Measurements from ENCODE around the gene RNF212B.

Gene RNF212B

GRCh38 chr14:23296012-23296777, 58.5 kb downstream of the RNF212B start:
- no peak for DNase-seq (ENCODE audit: low read depth, low spot score)

GRCh38 chr14:23297096-23297495, 59.4 kb downstream of the RNF212B start:
- DNase-seq (ENCODE audit: low read depth, low spot score), result no peak

DNA sequence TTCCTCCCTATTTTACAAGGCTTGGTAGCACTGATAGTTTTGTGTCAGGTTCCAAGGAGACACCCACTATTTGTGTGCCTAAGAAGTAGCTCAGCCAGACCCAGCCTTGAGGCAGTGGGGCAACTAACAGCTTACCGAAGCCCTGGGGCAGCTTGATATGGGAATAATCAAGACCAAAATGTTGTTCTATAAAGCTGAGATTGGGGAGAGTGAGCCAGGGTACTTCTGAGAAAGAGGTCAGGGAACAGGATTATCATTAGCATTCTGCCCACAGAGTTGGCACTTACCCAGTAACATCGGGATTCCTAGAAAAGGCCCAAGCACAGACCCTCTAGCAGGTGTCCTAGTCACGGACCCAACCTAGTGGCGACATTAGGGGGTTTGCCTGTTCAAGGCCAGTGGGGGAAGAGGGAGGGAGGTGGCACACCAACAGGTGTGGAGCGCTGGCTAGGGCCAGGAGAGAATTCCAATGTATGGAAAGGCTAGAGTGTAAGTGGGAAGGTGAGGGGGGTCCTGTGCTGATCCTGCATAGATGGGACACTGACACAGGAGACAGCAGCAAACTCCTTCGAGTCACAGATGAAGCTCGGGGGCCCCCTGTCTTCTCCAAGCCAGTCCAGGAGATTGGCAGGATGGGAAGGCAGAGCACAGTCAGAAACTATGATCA, 60.0 kb downstream of the RNF212B start:
- no peak for DNase-seq (ENCODE audit: low read depth, low spot score)

DNA sequence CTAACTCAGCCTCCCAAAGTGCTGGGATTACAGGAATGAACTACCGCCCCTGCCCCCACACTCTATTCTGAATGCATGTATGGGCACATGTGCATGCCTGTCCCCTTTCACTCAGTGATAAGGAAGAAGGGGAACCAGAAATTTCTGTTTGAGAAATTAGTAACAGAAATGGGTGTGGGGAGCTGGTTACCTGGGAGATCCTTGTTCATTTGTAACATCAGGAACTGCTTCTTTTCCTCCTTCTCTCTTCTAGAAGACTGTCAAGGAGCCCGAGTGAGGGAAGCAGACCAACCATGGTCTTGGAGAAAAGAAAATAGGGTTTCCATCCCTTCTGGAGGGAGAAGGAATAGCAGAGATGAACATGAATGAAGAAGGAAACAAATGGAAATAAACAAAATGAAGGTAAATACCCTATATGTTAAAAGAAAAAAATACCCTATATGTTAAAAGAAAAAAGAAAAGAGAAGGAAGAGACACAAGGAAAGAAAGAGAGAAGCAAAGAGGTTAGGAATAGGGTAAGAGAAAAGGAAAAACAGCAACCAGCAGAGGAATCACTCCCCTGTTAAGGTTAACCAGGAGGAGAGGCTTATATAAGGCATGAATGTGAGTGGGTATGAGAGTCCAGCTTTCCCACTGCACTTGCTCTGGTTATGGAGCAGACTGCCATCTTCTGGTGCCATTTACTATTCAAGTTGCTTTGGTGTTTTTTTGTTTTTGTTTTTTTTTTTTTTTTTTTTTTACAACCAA, 61.6 kb downstream of the RNF212B start:
- no peak for DNase-seq (ENCODE audit: low read depth, low spot score)

GRCh38 chr14:23299986-23300686, 62.4 kb downstream of the RNF212B start:
- no peak for DNase-seq (ENCODE audit: low read depth, low spot score)

DNA sequence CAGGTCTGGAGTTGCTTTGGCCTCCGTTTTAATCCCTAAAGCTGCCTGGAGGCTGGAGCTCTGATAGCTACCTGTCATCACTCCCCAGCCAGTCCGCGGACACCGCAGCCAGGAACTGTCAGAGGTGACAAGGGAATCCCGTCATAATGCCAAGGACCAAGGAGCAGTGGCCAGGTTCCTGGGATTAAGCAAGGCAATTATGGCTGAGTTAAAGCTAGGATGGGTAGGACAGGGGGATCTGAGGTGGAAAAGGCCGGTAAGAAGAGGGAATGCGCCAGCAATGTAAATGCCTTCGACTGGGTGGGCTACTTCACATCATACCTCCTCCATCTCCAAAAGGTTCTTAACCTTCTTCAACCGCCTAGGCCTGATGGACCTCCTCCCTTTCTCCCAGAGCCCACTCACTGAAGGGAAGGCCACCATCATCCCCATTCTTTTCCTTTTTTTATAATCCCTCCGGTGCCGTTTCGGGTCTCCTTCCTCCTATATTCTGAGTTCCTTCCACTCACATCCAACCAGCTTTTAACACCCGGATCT, 63.0 kb downstream of the RNF212B start:
- no peak for DNase-seq (ENCODE audit: low read depth, low spot score)

- peak; percentile 85 for DNase-seq (ENCODE audit: low read depth, low spot score)
Observed at GRCh38 chr14:23301288-23301968, 63.7 kb downstream of the RNF212B start.

- no peak for DNase-seq (ENCODE audit: low read depth, low spot score)
Observed at GRCh38 chr14:23301969-23302289, 64.2 kb downstream of the RNF212B start.

- DNase-seq (ENCODE audit: low read depth, low spot score), result no peak
Observed at GRCh38 chr14:23302290-23303225, 64.8 kb downstream of the RNF212B start, which contains the start of gene PPP1R3E. TSS of gene PPP1R3E (minus strand) at chr14:23302859. CDS start at chr14:23302576, 283 bp downstream.

GRCh38 chr14:23306412-23307145, 68.8 kb downstream of the RNF212B start, which contains the start of gene BCL2L2:
TSS of gene BCL2L2 (plus strand) at chr14:23306833. CDS start at chr14:23307768, 935 bp downstream.
- no peak for DNase-seq (ENCODE audit: low read depth, low spot score)

- DNase-seq (ENCODE audit: low read depth, low spot score), result no peak
Observed at GRCh38 chr14:23307146-23307530, 69.4 kb downstream of the RNF212B start.

GRCh38 chr14:23307687-23308644, 70.2 kb downstream of the RNF212B start:
- no peak for DNase-seq (ENCODE audit: low read depth, low spot score)

- no peak for DNase-seq (ENCODE audit: low read depth, low spot score)
Observed at GRCh38 chr14:23308721-23309445, 71.1 kb downstream of the RNF212B start.

- no peak for DNase-seq (ENCODE audit: low read depth, low spot score)
Observed at GRCh38 chr14:23310546-23310945, 72.8 kb downstream of the RNF212B start.

DNA sequence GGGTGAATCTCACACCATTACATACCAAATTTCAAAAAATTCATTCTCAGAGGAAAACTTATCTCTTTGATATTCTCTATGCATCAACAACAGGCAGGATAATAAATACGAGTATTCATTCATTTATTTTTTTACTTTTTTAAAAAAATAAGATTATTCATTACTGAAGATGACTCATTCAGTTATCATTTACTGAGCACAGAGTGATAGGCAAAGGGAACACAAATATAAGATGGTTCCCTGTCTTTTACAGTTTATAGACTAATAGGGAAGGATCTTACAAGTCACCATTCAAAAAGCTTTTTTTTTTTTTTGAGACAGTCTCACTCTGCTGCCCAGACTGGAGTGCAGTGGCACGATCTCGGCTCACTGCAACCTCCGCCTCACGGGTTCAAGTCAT, 78.6 kb downstream of the RNF212B start:
- no peak for DNase-seq (ENCODE audit: low read depth, low spot score)

- no peak for DNase-seq (ENCODE audit: low read depth, low spot score)
Observed at GRCh38 chr14:23319746-23320583, 82.2 kb downstream of the RNF212B start.
